Stomach (tissue), 9 donors: Measurements from ENCODE around the gene D2HGDH. TPM values are rescaled to one million over a fixed set of nuclear protein-coding genes. Genes with fewer than 3 reads are reported as not detected.
"Not testable (repeated sequence)": the region's sequence is repeated elsewhere in the genome, so short reads cannot be mapped to it uniquely, and the experiment has no call there.

Source experiments
- DNase-seq, 2 donors: peaks; one replicate each; pipeline versions ENCODE4 v3.0.0 to v3.0.0-alpha.2; 2013 to 2019
- H3K27ac ChIP-seq, 5 donors: fragments of 200-600 bp in 4 of 5; sonication (generic) in 4 of 5; one replicate each; pipeline ENCODE4 v1.5.1; 2013 to 2019; ENCODE audit warnings: mild to moderate bottlenecking in 1 of 5, moderate library complexity in 1 of 5
- H3K27me3 ChIP-seq, 3 donors: fragments of 200-600 bp; sonication (generic); one replicate each; pipeline ENCODE4 v1.5.1; 2017 to 2019; ENCODE audit warnings: mixed run types in 1 of 3
- H3K36me3 ChIP-seq, 4 donors: fragments of 200-600 bp; sonication (generic); 1 replicate in 3 of 4; 2 replicates in 1 of 4; pipeline ENCODE4 v1.5.1; 2016 to 2019
- H3K4me1 ChIP-seq, 4 donors: fragments of 200-600 bp; sonication (generic); one replicate each; pipeline ENCODE4 v1.5.1; 2016 to 2019
- H3K4me3 ChIP-seq, 4 donors: fragments of 200-600 bp; sonication (generic) in 3 of 4; one replicate each; pipeline ENCODE4 v1.5.1; 2016 to 2019; ENCODE audit warnings: mild to moderate bottlenecking in 1 of 4
- H3K9me3 ChIP-seq, 4 donors: fragments of 200-600 bp; sonication (generic); one replicate each; pipeline ENCODE4 v1.5.1; 2016 to 2019
- EP300 ChIP-seq: sonication (generic); formaldehyde crosslinking; IDR thresholded peaks from one replicate; pipeline ENCODE4 v1.6.1; 2017; ENCODE audit warnings: antibody characterized with exemption
- POLR2A ChIP-seq, 4 donors: fragments of 450-650 bp; IDR thresholded peaks; one replicate each; pipeline ENCODE4 v1.6.1; 2016; ENCODE audit warnings: antibody characterized with exemption in 4 of 4, control low read depth in 2 of 4, mild to moderate bottlenecking in 1 of 4, moderate library complexity in 1 of 4
- POLR2AphosphoS5 ChIP-seq, 3 donors: sonication (generic); formaldehyde crosslinking; IDR thresholded peaks; one replicate each; pipeline ENCODE4 v1.6.1; 2016; ENCODE audit warnings: antibody characterized with exemption in 3 of 3
- WGBS, 5 donors: extraction: QIAGEN DNeasy Blood & Tissue Kit in 3 of 5; methylation state at CpG; one replicate each; pipeline versions ENCODE4 v1.1.5 to v1.1.7; 2013 to 2018; 5-methylcytosine and 5-hydroxymethylcytosine counted together
- intact Hi-C: fragments of 100-400 bp; cut with DNase I; formaldehyde crosslinking; loops from one replicate; pipeline ENCODE4 v1.15.1; 2023; ENCODE audit warnings: low total_unique reads
- polyA plus RNA-seq, 3 donors: library from polyadenylated mRNA; stranded (reverse); fragments of 200-250 nt; gene quantifications; one replicate each; pipeline ENCODE4 v1.2.3, GENCODE V29; 2013
- total RNA-seq, 5 donors: library from RNA; depleted of rRNA; stranded (reverse); fragments of >200 nt; gene quantifications; one replicate each; pipeline versions ENCODE4 v1.1.0 to v1.2.3, GENCODE V29; 2014 to 2016
- TF ChIP-seq, protein P1 (sequence below), 7 experiments: fragments of 450-650 bp in 4 of 7; fragments of 200-600 bp in 3 of 7; sonication (generic) in 3 of 7; IDR thresholded peaks; one replicate each; pipeline ENCODE4 v1.5.1; 2016 to 2019; ENCODE audit warnings: antibody characterized with exemption in 7 of 7, control low read depth in 2 of 7, mild to moderate bottlenecking in 1 of 7
- donor health status: healthy with polysubstance abuse.
- donor health status: Bipolar disorder and iron deficiency.
- donor health status: healthy.

The D2HGDH gene
- total and polyA plus RNA-seq, 8 donors, result 17.3 to 369 (median 27.9) TPM

DNA sequence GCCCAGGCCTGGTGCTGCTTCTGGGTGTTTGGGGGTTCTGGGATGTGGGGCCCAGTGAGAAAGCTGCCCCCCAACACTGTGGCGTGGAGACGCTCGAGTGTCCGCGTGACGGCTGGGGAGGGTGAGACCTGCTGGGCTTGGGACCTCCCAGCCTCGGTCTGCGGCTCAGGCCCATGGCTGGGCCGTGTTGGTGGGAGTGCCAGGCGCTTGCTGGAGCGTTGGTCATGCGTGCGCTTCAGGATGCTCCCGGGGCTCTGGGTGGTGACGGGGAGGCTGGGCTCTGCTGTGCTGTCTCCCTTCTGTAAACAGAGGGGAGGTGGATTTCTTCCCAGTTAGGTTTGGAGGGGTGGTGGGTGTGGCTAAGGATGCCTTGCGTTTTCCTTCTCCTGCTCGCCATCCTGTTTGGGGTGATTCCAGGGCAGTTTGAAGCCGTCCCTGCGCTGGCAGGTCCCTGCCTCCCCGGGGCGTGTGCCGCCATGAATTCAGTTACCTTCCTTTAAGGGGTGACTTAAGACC lies 42.8 kb downstream of the D2HGDH start:
- 69 to 78% (median 72%) methylated on average over 12 to 22 of the region's 22 CpGs for WGBS, 5 donors
- Histone ChIP-seq H3K36me3 (no peaks in the 10 kb centered on the region), H3K9me3 (peaks cover 0 to 13% (median 2%) of the 10 kb centered on the region in 4 donors), H3K4me1 (peaks cover 4 to 25% (median 18%) of the 10 kb centered on the region in 4 donors), H3K27ac (no peak overlapping the region), H3K27me3 (peaks cover 0 to 60% (median 33%) of the 10 kb centered on the region in 3 donors), H3K4me3 (no peak overlapping the region)
- TF ChIP-seq, protein P1, sequence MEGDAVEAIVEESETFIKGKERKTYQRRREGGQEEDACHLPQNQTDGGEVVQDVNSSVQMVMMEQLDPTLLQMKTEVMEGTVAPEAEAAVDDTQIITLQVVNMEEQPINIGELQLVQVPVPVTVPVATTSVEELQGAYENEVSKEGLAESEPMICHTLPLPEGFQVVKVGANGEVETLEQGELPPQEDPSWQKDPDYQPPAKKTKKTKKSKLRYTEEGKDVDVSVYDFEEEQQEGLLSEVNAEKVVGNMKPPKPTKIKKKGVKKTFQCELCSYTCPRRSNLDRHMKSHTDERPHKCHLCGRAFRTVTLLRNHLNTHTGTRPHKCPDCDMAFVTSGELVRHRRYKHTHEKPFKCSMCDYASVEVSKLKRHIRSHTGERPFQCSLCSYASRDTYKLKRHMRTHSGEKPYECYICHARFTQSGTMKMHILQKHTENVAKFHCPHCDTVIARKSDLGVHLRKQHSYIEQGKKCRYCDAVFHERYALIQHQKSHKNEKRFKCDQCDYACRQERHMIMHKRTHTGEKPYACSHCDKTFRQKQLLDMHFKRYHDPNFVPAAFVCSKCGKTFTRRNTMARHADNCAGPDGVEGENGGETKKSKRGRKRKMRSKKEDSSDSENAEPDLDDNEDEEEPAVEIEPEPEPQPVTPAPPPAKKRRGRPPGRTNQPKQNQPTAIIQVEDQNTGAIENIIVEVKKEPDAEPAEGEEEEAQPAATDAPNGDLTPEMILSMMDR (IDR thresholded peaks at IDR 0.05), result no peak
- TF ChIP-seq POLR2AphosphoS5 (IDR thresholded peaks at IDR 0.05), result no peak
- TF ChIP-seq POLR2A (IDR thresholded peaks at IDR 0.05), result no peak
- TF ChIP-seq EP300, result no peak
- DNase-seq, result no peak
- intact Hi-C loops, result no loop called here

GRCh38 chr2:241777686-241778627 lies 43.5 kb downstream of the D2HGDH start:
- Histone ChIP-seq H3K4me3 (no peak overlapping the region), H3K27ac (no peak overlapping the region), H3K4me1 (peaks cover 4 to 20% (median 18%) of the 10 kb centered on the region in 4 donors), H3K36me3 (no peaks in the 10 kb centered on the region), H3K9me3 (peaks cover 0 to 13% (median 2%) of the 10 kb centered on the region in 4 donors), H3K27me3 (peaks cover 0 to 54% (median 33%) of the 10 kb centered on the region in 3 donors)
- 71 to 87% (median 73%) methylated on average over 10 to 21 of the region's 21 CpGs for WGBS, 5 donors
- intact Hi-C loops, result no loop called here
- DNase-seq, result no peak
- TF ChIP-seq POLR2AphosphoS5 (IDR thresholded peaks at IDR 0.05) (no peak), POLR2A (IDR thresholded peaks at IDR 0.05) (no peak), EP300 (no peak)
- TF ChIP-seq, protein P1 (IDR thresholded peaks at IDR 0.05), result no peak

DNA sequence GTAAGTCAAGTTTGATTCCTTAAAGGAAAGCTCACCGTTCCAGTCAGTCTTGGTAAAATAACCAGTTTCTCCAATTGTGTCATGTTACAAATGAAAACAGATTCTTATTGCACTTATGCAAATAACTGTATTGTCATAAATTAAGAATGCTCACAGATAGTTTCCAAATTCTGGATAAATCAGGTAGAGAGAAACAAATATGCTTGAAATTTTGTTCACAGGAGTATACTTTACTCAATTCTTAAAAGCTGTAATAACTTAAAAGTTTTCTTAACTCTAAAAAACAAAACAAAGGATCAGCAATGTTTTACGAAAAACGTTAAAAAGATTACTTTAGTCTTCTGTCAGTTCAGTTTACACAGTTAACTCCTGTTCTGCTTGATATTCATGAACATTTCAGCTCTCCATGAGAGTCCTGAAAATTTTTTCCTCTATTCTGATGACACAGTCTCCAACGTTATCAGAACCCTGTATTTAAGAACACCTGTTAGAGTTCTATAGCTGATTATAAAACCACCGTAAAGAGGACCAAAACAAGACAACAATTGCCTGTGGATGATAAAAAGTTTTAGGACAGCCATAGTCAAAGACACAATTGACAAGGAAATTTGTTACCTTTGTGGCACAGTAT lies 46.6 kb downstream of the D2HGDH start:
- Histone ChIP-seq H3K27ac (no peak overlapping the region), H3K36me3 (no peaks in the 10 kb centered on the region), H3K9me3 (peaks cover 0 to 13% (median 2%) of the 10 kb centered on the region in 4 donors), H3K4me1 (no peaks in the 10 kb centered on the region), H3K4me3 (no peak overlapping the region), H3K27me3 (peaks cover 0 to 23% (median 12%) of the 10 kb centered on the region in 3 donors)
- TF ChIP-seq EP300 (no peak), POLR2AphosphoS5 (IDR thresholded peaks at IDR 0.05) (no peak), POLR2A (IDR thresholded peaks at IDR 0.05) (no peak)
- TF ChIP-seq, protein P1 (IDR thresholded peaks at IDR 0.05), result no peak
- DNase-seq, result no peak
- intact Hi-C loops, result no loop called here
- WGBS, 5 donors, result 79 to 88% (median 86%) methylated on average over 5 of the region's 5 CpGs

DNA sequence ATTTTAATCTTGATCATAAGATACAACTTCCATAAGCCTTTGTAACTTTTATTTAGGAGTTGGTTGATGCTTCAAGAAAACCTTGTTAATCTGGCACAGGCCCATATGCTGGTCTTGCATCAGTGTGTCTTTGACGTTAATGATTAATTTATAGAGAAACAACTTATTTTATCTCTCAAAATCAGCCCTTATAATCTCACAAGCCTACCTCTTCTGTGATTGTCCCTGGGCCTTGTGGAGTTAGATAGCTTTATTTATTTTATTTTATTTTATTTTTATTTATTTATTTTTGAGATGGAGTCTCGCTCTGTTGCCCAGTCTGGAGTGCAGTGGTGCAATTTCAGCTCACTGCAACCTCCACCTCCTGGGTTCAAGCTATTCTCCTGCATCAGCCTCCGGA lies 47.6 kb downstream of the D2HGDH start:
- H3K4me3 ChIP-seq, intact Hi-C loops, H3K27ac ChIP-seq, H3K4me1 ChIP-seq, H3K36me3 ChIP-seq, DNase-seq: not testable (repeated sequence)
- peaks cover 0 to 13% (median 3%) of the 10 kb centered on the region in 3 donors for H3K27me3 ChIP-seq
- peaks cover 0 to 13% (median 2%) of the 10 kb centered on the region in 4 donors for H3K9me3 ChIP-seq
- 87 to 94% (median 89%) methylated on average over 3 of the region's 3 CpGs for WGBS, 5 donors
